HG03565 (cell line): ENCODE measurements around the gene SSBP2.
"Not testable (repeated sequence)": the region's sequence is repeated elsewhere in the genome, so short reads cannot be mapped to it uniquely, and the experiment has no call there.

Source experiments
- ATAC-seq: cut with Tn5 transposase; IDR thresholded peaks from one replicate; pipeline ENCODE4 v1.9.1; 2021; ENCODE audit warnings: mild to moderate bottlenecking, moderate library complexity; ENCODE audit not compliant: unreplicated experiment

Gene SSBP2

DNA sequence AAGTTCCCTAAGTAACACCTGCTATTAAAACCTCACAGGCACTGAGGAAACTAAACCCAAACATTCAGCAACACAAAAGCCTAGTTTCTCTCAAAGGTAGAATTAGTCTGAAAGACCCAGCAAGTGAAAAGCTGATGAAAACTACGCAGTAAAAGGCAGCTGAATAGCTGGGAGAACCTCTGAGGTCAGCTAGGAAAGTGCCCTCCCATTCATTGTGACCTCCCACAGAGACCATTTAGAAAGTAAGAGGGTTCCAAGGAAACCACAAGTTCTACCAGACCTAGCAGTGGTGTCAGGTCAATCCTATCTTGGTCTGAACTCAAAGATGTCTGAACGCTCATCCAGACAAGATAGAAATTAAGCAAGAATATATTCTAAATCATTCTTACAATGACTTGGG, 144.7 kb downstream of the SSBP2 start:
- ATAC-seq = no peak

DNA sequence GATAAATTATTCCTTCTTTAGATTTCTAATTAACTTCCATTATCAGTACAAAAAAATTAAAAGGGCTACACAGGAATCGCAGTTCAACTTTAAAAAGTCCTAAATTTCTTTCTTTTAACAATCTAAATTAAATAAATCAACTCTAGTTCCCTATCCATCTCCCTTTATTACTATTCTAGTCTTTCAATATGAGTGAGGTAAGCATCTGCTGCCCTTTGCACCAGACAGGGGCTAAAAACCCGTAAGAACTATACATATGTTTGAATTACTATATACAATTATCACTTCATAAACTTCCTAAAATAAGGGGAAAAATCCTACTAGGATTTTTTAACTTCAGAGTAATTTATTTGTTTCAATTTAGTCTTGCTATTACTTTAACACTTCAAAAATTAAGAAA, 145.6 kb downstream of the SSBP2 start:
- ATAC-seq = no peak

DNA sequence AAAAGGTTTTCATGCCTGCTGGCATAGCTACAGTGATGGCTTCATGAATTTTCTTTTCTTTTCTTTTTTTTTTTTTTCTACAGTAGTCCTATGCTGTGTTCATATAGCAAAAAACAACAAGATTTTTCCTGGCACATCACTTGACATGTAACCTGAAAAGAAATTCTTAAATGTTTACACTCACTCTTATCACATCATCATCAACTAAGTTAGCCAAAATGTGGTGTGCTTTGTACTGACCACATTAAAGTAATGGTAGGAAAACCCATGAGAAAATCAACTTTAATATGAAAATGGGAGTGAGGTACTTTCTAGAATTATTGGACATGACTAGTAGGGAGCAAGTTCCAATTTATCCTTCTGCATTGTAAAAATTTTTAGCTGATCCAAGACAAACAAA, 146.7 kb downstream of the SSBP2 start:
- no peak for ATAC-seq

GRCh38 chr5:81601919-81602318, 149.0 kb downstream of the SSBP2 start:
- ATAC-seq = no peak

- not testable (repeated sequence) for ATAC-seq
These were observed 158.8 kb downstream of the SSBP2 start for GRCh38 chr5:81592085-81592484.

GRCh38 chr5:81590498-81591384, 160.2 kb downstream of the SSBP2 start:
- ATAC-seq = no peak

GRCh38 chr5:81579262-81579924, 171.5 kb downstream of the SSBP2 start:
- ATAC-seq = no peak

DNA sequence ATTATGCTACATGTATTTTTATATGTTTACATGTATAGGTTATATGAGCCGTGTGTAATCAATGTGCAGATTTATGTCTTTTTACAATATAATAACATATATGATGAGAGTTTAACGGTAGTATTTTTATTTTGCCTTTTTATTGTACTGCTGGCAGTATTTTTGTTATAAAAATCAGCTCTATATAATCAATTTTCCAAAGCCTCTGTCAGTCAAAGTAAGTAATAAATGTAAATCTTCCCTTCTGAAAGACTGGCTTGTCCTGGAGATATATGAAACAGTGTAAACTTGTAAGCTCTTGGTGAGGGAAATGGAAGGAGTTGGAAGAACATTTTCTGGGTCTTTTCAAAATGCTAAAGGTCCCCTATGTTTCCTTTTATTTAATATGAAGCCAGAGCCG, 173.8 kb downstream of the SSBP2 start:
- ATAC-seq = no peak

GRCh38 chr5:81575924-81576323, 175.0 kb downstream of the SSBP2 start:
- no peak for ATAC-seq

DNA sequence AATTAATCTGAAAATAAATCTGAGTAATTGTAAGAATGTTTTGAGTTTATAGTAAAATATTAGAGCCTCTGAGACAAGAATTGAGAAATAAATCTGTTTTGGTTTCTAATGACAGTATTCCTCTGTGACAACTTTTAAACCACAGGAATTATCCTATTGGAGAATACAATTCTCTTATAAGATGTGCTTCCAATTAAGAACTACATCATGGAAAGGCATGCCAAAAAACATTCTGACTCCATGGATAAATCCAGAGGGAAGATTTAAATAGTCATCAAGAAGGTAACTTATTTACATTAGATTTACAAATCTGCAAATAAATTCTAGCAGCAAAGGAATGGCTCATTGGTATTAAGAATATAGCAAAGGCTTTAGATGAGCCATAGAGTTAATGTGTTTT, 178.7 kb downstream of the SSBP2 start:
- no peak for ATAC-seq

GRCh38 chr5:81558188-81558587, 192.7 kb downstream of the SSBP2 start:
- no peak for ATAC-seq

DNA sequence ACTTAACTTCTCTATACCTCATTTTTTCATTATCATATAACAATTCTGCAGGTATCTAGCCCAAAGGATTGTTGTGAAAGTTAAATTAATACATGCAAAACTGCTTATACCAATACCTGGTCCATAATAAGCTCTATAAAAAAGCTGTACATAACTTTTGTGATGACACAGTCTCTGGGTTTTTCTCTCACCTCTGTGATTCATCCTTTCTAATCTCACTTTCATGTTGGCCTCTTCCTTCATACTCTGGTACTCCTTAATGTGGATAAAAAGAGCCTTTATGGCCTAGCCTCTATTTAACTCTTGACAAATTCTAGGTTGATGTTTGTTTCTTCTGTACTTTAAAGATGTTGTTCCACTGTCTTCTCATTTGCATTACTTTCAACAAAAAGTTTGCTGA, 194.1 kb downstream of the SSBP2 start:
- no peak for ATAC-seq

- no peak for ATAC-seq
These were observed 195.0 kb downstream of the SSBP2 start for GRCh38 chr5:81555865-81556264.

GRCh38 chr5:81554647-81555046, 196.2 kb downstream of the SSBP2 start:
- ATAC-seq = no peak

GRCh38 chr5:81553567-81554212, 197.2 kb downstream of the SSBP2 start:
- ATAC-seq = no peak

- ATAC-seq = no peak
These were observed 197.9 kb downstream of the SSBP2 start for GRCh38 chr5:81552852-81553566.

GRCh38 chr5:81549123-81549522, 201.8 kb downstream of the SSBP2 start:
- no peak for ATAC-seq

DNA sequence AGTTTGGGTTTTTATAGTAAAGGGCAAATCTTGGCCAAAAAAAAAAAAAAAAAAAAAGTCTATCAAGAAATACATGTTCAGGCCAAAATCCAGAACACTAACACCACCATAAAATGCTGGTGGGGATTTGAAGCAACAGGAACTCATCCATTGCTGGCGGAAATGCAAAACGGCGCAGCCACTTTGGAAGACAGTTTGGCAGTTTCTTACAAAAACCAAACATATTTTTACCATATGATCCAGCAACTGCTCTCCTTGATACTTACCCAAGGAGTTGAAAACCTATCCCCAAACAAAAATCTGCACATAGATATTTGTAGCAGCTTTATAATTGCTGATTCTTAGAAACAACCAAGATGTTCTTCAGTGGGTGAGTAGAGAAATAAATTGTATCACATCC, 203.9 kb downstream of the SSBP2 start:
- no peak for ATAC-seq

- ATAC-seq = no peak
These were observed 205.0 kb downstream of the SSBP2 start for GRCh38 chr5:81545911-81546310.

- ATAC-seq = no peak
These were observed 206.4 kb downstream of the SSBP2 start for GRCh38 chr5:81544351-81545018.

DNA sequence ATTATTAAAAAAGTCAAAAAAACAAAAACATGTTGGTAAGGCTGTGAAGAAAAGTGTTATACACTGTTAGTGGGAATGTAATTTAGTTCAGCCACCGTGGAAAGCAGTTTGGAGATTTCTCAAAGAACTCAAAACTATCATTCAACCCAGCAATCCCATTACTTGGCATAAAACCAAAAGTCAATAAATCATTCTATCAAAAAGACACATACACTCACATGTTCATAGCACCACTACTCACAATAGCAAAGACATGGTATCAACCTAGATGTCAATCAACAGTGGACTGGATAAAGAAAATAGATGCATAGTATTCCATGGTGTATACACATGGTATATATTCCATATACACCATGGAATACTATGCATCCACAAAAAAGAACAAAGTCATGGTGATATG, 208.7 kb downstream of the SSBP2 start:
- no peak for ATAC-seq
